Pulmonary artery endothelial cell (primary cell): ENCODE data around the gene PLEKHH1. TPM values are rescaled to one million over a fixed set of nuclear protein-coding genes. Genes with fewer than 3 reads are reported as not detected.

Experiments used
- DNase-seq: peaks from one replicate; pipeline ENCODE4 v3.0.0-alpha.2; 2011; ENCODE audit warnings: low read depth, low spot score
- total RNA-seq: library from RNA; depleted of rRNA; stranded (reverse); fragments of >200 nt; gene quantifications from 2 replicates; pipeline ENCODE4 v1.2.3, GENCODE V29; 2014

Gene PLEKHH1
- total RNA-seq, 1 donor from 2014 or later, result 0.26 TPM

- no peak for DNase-seq
Observed at GRCh38 chr14:67510121-67510520, 23.0 kb upstream of the PLEKHH1 start.

- DNase-seq, result no peak
Observed at GRCh38 chr14:67510836-67511235, 22.3 kb upstream of the PLEKHH1 start.

- no peak for DNase-seq
Observed at GRCh38 chr14:67512463-67513310, 20.4 kb upstream of the PLEKHH1 start.

- DNase-seq, result no peak
Observed at GRCh38 chr14:67513631-67514108, 19.4 kb upstream of the PLEKHH1 start.

- no peak for DNase-seq
Observed at GRCh38 chr14:67514203-67514607, 18.9 kb upstream of the PLEKHH1 start.

- no peak for DNase-seq
Observed at GRCh38 chr14:67514650-67515385, 18.3 kb upstream of the PLEKHH1 start.

- no peak for DNase-seq
Observed at GRCh38 chr14:67515386-67516079, 17.6 kb upstream of the PLEKHH1 start.

GRCh38 chr14:67516676-67517075, 16.4 kb upstream of the PLEKHH1 start:
- DNase-seq, result no peak

GRCh38 chr14:67517083-67517482, 16.0 kb upstream of the PLEKHH1 start:
- no peak for DNase-seq

GRCh38 chr14:67519406-67519805, 13.7 kb upstream of the PLEKHH1 start:
- DNase-seq, result no peak

GRCh38 chr14:67520482-67520881, 12.6 kb upstream of the PLEKHH1 start:
- no peak for DNase-seq

- DNase-seq, result no peak
Observed at GRCh38 chr14:67522270-67522669, 10.8 kb upstream of the PLEKHH1 start.

- no peak for DNase-seq
Observed at GRCh38 chr14:67523764-67524633, 9.1 kb upstream of the PLEKHH1 start.

GRCh38 chr14:67524634-67524963, 8.5 kb upstream of the PLEKHH1 start:
- no peak for DNase-seq

- no peak for DNase-seq
Observed at GRCh38 chr14:67525389-67525788, 7.7 kb upstream of the PLEKHH1 start.

- no peak for DNase-seq
Observed at GRCh38 chr14:67526181-67526580, 6.9 kb upstream of the PLEKHH1 start.

- no peak for DNase-seq
Observed at GRCh38 chr14:67526676-67527459, 6.2 kb upstream of the PLEKHH1 start.

GRCh38 chr14:67527756-67528155, 5.3 kb upstream of the PLEKHH1 start:
- DNase-seq, result no peak

- no peak for DNase-seq
Observed at GRCh38 chr14:67528276-67528675, 4.8 kb upstream of the PLEKHH1 start.
